Stomach (tissue), 9 donors: Measurements from ENCODE around the gene STAT5B. TPM values are rescaled to one million over a fixed set of nuclear protein-coding genes. Genes with fewer than 3 reads are reported as not detected.

Experiments
- DNase-seq, 2 donors: peaks; one replicate each; pipeline versions ENCODE4 v3.0.0 to v3.0.0-alpha.2; 2013 to 2019
- H3K27ac ChIP-seq, 5 donors: fragments of 200-600 bp in 4 of 5; sonication (generic) in 4 of 5; one replicate each; pipeline ENCODE4 v1.5.1; 2013 to 2019; ENCODE audit warnings: mild to moderate bottlenecking in 1 of 5, moderate library complexity in 1 of 5
- H3K27me3 ChIP-seq, 3 donors: fragments of 200-600 bp; sonication (generic); one replicate each; pipeline ENCODE4 v1.5.1; 2017 to 2019; ENCODE audit warnings: mixed run types in 1 of 3
- H3K36me3 ChIP-seq, 4 donors: fragments of 200-600 bp; sonication (generic); 1 replicate in 3 of 4; 2 replicates in 1 of 4; pipeline ENCODE4 v1.5.1; 2016 to 2019
- H3K4me1 ChIP-seq, 4 donors: fragments of 200-600 bp; sonication (generic); one replicate each; pipeline ENCODE4 v1.5.1; 2016 to 2019
- H3K4me3 ChIP-seq, 4 donors: fragments of 200-600 bp; sonication (generic) in 3 of 4; one replicate each; pipeline ENCODE4 v1.5.1; 2016 to 2019; ENCODE audit warnings: mild to moderate bottlenecking in 1 of 4
- H3K9me3 ChIP-seq, 4 donors: fragments of 200-600 bp; sonication (generic); one replicate each; pipeline ENCODE4 v1.5.1; 2016 to 2019
- CTCF ChIP-seq, 7 experiments: fragments of 450-650 bp in 4 of 7; fragments of 200-600 bp in 3 of 7; sonication (generic) in 3 of 7; IDR thresholded peaks; one replicate each; pipeline ENCODE4 v1.5.1; 2016 to 2019; ENCODE audit warnings: antibody characterized with exemption in 7 of 7, control low read depth in 2 of 7, mild to moderate bottlenecking in 1 of 7
- EP300 ChIP-seq: sonication (generic); formaldehyde crosslinking; IDR thresholded peaks from one replicate; pipeline ENCODE4 v1.6.1; 2017; ENCODE audit warnings: antibody characterized with exemption
- POLR2A ChIP-seq, 4 donors: fragments of 450-650 bp; IDR thresholded peaks; one replicate each; pipeline ENCODE4 v1.6.1; 2016; ENCODE audit warnings: antibody characterized with exemption in 4 of 4, control low read depth in 2 of 4, mild to moderate bottlenecking in 1 of 4, moderate library complexity in 1 of 4
- POLR2AphosphoS5 ChIP-seq, 3 donors: sonication (generic); formaldehyde crosslinking; IDR thresholded peaks; one replicate each; pipeline ENCODE4 v1.6.1; 2016; ENCODE audit warnings: antibody characterized with exemption in 3 of 3
- WGBS, 5 donors: extraction: QIAGEN DNeasy Blood & Tissue Kit in 3 of 5; methylation state at CpG; one replicate each; pipeline versions ENCODE4 v1.1.5 to v1.1.7; 2013 to 2018; 5-methylcytosine and 5-hydroxymethylcytosine counted together
- intact Hi-C: fragments of 100-400 bp; cut with DNase I; formaldehyde crosslinking; loops from one replicate; pipeline ENCODE4 v1.15.1; 2023; ENCODE audit warnings: low total_unique reads
- polyA plus RNA-seq, 3 donors: library from polyadenylated mRNA; stranded (reverse); fragments of 200-250 nt; gene quantifications; one replicate each; pipeline ENCODE4 v1.2.3, GENCODE V29; 2013
- total RNA-seq, 5 donors: library from RNA; depleted of rRNA; stranded (reverse); fragments of >200 nt; gene quantifications; one replicate each; pipeline versions ENCODE4 v1.1.0 to v1.2.3, GENCODE V29; 2014 to 2016
- donor health status: healthy with polysubstance abuse.
- donor health status: Bipolar disorder and iron deficiency.
- donor health status: healthy.

Gene STAT5B
- total and polyA plus RNA-seq, 8 donors, result 18.9 to 86.2 (median 52.4) TPM

- no peak overlapping the region for H3K27ac ChIP-seq
- DNase-seq, result no peak
- H3K4me1 ChIP-seq, result peaks cover 0 to 16% (median 13%) of the 10 kb centered on the region in 4 donors
- TF ChIP-seq POLR2AphosphoS5 (IDR thresholded peaks at IDR 0.05), result no peak
- no peak for TF ChIP-seq EP300
- TF ChIP-seq CTCF (IDR thresholded peaks at IDR 0.05), result no peak
- TF ChIP-seq POLR2A (IDR thresholded peaks at IDR 0.05), result no peak
- H3K9me3 ChIP-seq, result no peaks in the 10 kb centered on the region
- H3K4me3 ChIP-seq, result no peak overlapping the region
- 94 to 100% (median 96%) methylated on average over 2 of the region's 2 CpGs for WGBS, 5 donors
- H3K36me3 ChIP-seq, result peaks cover 27 to 96% (median 90%) of the 10 kb centered on the region in 4 donors
- H3K27me3 ChIP-seq, result no peaks in the 10 kb centered on the region
- intact Hi-C loops, result no loop called here
These were observed 72.8 kb downstream of the STAT5B start for GRCh38 chr17:42203354-42203753.

- Histone ChIP-seq H3K27ac (peak overlapping the region in 1 of 5 donors; percentile 23), H3K4me1 (peaks cover 0 to 16% (median 13%) of the 10 kb centered on the region in 4 donors), H3K9me3 (no peaks in the 10 kb centered on the region), H3K27me3 (no peaks in the 10 kb centered on the region), H3K4me3 (no peak overlapping the region), H3K36me3 (peaks cover 27 to 89% (median 83%) of the 10 kb centered on the region in 4 donors)
- WGBS, 5 donors, result 94 to 99% (median 97%) methylated on average over 5 of the region's 5 CpGs
- intact Hi-C loops, result no loop called here
- no peak for DNase-seq
- TF ChIP-seq CTCF (IDR thresholded peaks at IDR 0.05) (no peak), POLR2A (IDR thresholded peaks at IDR 0.05) (no peak), POLR2AphosphoS5 (IDR thresholded peaks at IDR 0.05) (no peak), EP300 (no peak)
These were observed 73.5 kb downstream of the STAT5B start for GRCh38 chr17:42202696-42203095.

GRCh38 chr17:42202159-42202558, 74.0 kb downstream of the STAT5B start:
- H3K9me3 ChIP-seq, result no peaks in the 10 kb centered on the region
- peak overlapping the region in 1 of 5 donors; percentile 23 for H3K27ac ChIP-seq
- peaks cover 24 to 84% (median 78%) of the 10 kb centered on the region in 4 donors for H3K36me3 ChIP-seq
- TF ChIP-seq POLR2A (IDR thresholded peaks at IDR 0.05) (no peak), EP300 (no peak), CTCF (IDR thresholded peaks at IDR 0.05) (no peak), POLR2AphosphoS5 (IDR thresholded peaks at IDR 0.05) (no peak)
- no peaks in the 10 kb centered on the region for H3K27me3 ChIP-seq
- H3K4me1 ChIP-seq, result peaks cover 0 to 16% (median 13%) of the 10 kb centered on the region in 4 donors
- H3K4me3 ChIP-seq, result no peak overlapping the region
- intact Hi-C loops, result no loop called here
- DNase-seq, result no peak
- 83 to 99% (median 94%) methylated on average over 1 to 6 of the region's 6 CpGs for WGBS, 5 donors

GRCh38 chr17:42201458-42201772, 74.8 kb downstream of the STAT5B start:
- H3K27me3 ChIP-seq, result no peaks in the 10 kb centered on the region
- H3K4me3 ChIP-seq, result no peak overlapping the region
- no peak for DNase-seq
- TF ChIP-seq EP300 (no peak), POLR2A (IDR thresholded peaks at IDR 0.05) (no peak), POLR2AphosphoS5 (IDR thresholded peaks at IDR 0.05) (no peak), CTCF (IDR thresholded peaks at IDR 0.05) (no peak)
- no peaks in the 10 kb centered on the region for H3K9me3 ChIP-seq
- intact Hi-C loops, result no loop called here
- H3K4me1 ChIP-seq, result peaks cover 0 to 16% (median 13%) of the 10 kb centered on the region in 4 donors
- 71 to 77% (median 74%) methylated on average over 10 of the region's 10 CpGs for WGBS, 5 donors
- peak overlapping the region in 3 of 5 donors; percentile 27 to 61 (median 56) for H3K27ac ChIP-seq
- peaks cover 18 to 76% (median 70%) of the 10 kb centered on the region in 4 donors for H3K36me3 ChIP-seq
